GDM1 (cell line): ENCODE results near the gene SRGAP2B.
"Not testable (repeated sequence)": the region's sequence is repeated elsewhere in the genome, so short reads cannot be mapped to it uniquely, and the experiment has no call there.

Experiments
- DNase-seq: peaks from one replicate; lab custom pipeline; 2025; lab: John Stamatoyannopoulos, UW

SRGAP2B gene

GRCh38 chr1:144995833-144996410, 99.2 kb downstream of the SRGAP2B start:
- DNase-seq: not testable (repeated sequence)

- not testable (repeated sequence) for DNase-seq
Observed at GRCh38 chr1:144992915-144993314, 102.2 kb downstream of the SRGAP2B start.

GRCh38 chr1:144990611-144991010, 104.5 kb downstream of the SRGAP2B start:
- DNase-seq: not testable (repeated sequence)

GRCh38 chr1:144987131-144987530, 108.0 kb downstream of the SRGAP2B start:
- DNase-seq: not testable (repeated sequence)

- not testable (repeated sequence) for DNase-seq
Observed at GRCh38 chr1:144986171-144986860, 108.8 kb downstream of the SRGAP2B start.

- DNase-seq: not testable (repeated sequence)
Observed at GRCh38 chr1:144985550-144986170, 109.5 kb downstream of the SRGAP2B start.

- not testable (repeated sequence) for DNase-seq
Observed at GRCh38 chr1:144982802-144983525, 112.2 kb downstream of the SRGAP2B start.

GRCh38 chr1:144981157-144981556, 114.0 kb downstream of the SRGAP2B start:
- not testable (repeated sequence) for DNase-seq

GRCh38 chr1:144979960-144980595, 115.0 kb downstream of the SRGAP2B start:
- DNase-seq: not testable (repeated sequence)

- DNase-seq: not testable (repeated sequence)
Observed at GRCh38 chr1:144977856-144978255, 117.3 kb downstream of the SRGAP2B start.

- not testable (repeated sequence) for DNase-seq
Observed at GRCh38 chr1:144971936-144972335, 123.2 kb downstream of the SRGAP2B start.

GRCh38 chr1:144966488-144966887, 128.6 kb downstream of the SRGAP2B start:
- DNase-seq: not testable (repeated sequence)

- not testable (repeated sequence) for DNase-seq
Observed at GRCh38 chr1:144964765-144965164, 130.4 kb downstream of the SRGAP2B start.

- not testable (repeated sequence) for DNase-seq
Observed at GRCh38 chr1:144964186-144964585, 130.9 kb downstream of the SRGAP2B start.

GRCh38 chr1:144963571-144963970, 131.6 kb downstream of the SRGAP2B start:
- not testable (repeated sequence) for DNase-seq

GRCh38 chr1:144961604-144962583, 133.2 kb downstream of the SRGAP2B start:
- not testable (repeated sequence) for DNase-seq

- DNase-seq: not testable (repeated sequence)
Observed at GRCh38 chr1:144960929-144961488, 134.1 kb downstream of the SRGAP2B start.

GRCh38 chr1:144948390-144948789, 146.7 kb downstream of the SRGAP2B start:
- DNase-seq: not testable (repeated sequence)

- not testable (repeated sequence) for DNase-seq
Observed at GRCh38 chr1:144947495-144947894, 147.6 kb downstream of the SRGAP2B start.
